BE2C (cell line): ENCODE measurements around the gene ZNF77.

Experiments
- DNase-seq: peaks from one replicate; pipeline ENCODE4 v3.0.0-alpha.2; 2020
- H3K27me3 ChIP-seq: fragments of 250-450 bp; sonication (Bioruptor Pico); 2 replicates; pipeline ENCODE4 v1.5.1; 2020; ENCODE audit warnings: mild to moderate bottlenecking
- H3K36me3 ChIP-seq: fragments of 250-450 bp; sonication (Bioruptor Pico); 2 replicates; pipeline ENCODE4 v1.5.1; 2020; ENCODE audit warnings: mild to moderate bottlenecking
- H3K4me1 ChIP-seq: fragments of 250-450 bp; sonication (Bioruptor Pico); 2 replicates; pipeline ENCODE4 v1.5.1; 2020
- H3K4me3 ChIP-seq: 2 replicates; pipeline ENCODE4 v1.5.1; 2011; ENCODE audit warnings: low read depth, low read length
- H3K9me3 ChIP-seq: fragments of 250-450 bp; sonication (Bioruptor Pico); 2 replicates; pipeline ENCODE4 v1.5.1; 2020
- CTCF ChIP-seq: IDR thresholded peaks from 2 replicates; pipeline ENCODE4 v1.5.1; 2012; ENCODE audit warnings: mild to moderate bottlenecking, low read depth, low read length

The ZNF77 gene

DNA sequence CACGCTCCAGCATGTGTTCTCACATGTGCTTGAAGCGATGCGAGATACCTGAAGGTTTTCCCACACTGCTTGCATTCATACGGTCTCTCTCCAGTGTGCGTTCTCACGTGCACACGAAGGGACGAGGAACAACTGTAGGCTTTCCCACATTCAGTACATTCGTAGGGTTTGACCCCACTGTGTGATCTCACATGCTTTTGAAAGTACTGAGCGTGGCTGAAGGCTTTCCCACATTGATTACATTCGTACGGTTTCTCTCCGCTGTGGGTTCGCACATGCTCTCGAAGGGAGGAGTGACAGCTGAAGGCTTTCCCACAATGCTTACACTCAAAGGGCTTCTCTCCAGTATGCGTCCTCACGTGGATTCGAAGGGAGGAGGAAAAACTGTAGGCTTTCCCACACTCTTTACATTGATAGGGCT, 11.3 kb downstream of the ZNF77 start:
- Histone ChIP-seq H3K4me1 (no peaks in the 10 kb centered on the region), H3K36me3 (peaks cover 47% of the 10 kb centered on the region), H3K4me3 (no peak overlapping the region), H3K27me3 (no peaks in the 10 kb centered on the region), H3K9me3 (peaks cover 9% of the 10 kb centered on the region)
- DNase-seq, result no peak
- no peak for TF ChIP-seq CTCF

GRCh38 chr19:2927032-2927430, 17.7 kb downstream of the ZNF77 start:
- Histone ChIP-seq H3K4me1 (no peaks in the 10 kb centered on the region), H3K36me3 (no peaks in the 10 kb centered on the region), H3K4me3 (no peak overlapping the region), H3K27me3 (no peaks in the 10 kb centered on the region), H3K9me3 (no peaks in the 10 kb centered on the region)
- DNase-seq, result no peak
- TF ChIP-seq CTCF, result no peak

DNA sequence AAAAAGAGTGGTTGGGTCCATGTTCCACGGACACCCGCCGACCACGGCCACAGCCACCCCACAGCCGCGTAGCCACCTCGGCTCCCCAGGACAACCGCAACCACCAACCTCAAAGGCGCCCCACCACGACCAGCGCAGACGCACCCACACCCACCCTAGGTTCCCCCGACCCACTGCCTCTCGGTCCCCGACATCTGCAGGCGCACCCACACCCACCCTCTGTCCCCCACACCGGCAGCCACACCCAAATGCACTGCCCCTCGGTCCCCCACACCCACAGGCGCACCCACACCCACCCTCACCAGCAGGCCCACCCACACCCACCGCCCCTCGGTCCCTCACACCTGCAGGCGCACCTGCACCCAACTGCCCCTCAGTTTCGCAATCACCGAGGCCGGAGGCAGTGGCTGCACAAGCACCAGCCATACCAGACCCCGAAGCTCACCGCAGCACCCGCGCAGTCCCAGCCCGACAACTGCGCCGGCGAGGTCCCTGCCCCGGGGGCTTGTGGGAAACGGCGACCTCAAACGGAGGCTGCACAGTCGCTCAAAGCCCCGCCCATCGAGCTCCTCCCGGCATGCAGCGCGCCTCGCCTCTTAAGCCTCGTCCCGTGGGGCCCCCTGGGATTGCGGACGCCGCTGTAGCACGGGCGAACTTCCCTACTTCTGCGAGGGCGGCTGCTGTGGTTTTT, 18.3 kb downstream of the ZNF77 start:
- no peak for DNase-seq
- Histone ChIP-seq H3K9me3 (no peaks in the 10 kb centered on the region), H3K4me3 (no peak overlapping the region)

DNA sequence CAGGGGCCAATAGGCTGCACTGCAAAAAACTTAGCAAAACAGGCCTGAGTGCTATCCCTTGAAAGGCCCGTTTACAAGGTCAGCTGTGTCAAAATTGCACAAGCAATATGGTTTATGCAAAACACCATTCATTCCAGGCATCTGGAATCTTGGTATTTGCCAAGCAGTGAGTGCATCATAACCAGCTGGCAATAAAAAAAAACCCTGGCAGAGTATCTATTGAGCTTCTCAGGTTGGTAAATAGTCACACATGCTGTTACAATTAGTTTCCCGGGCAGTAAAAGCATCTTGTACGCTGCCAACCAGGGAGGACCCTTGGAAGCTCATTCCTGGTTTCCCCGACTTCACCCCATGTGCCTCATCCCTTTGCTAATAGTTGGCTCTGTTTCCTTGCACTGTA, 21.3 kb downstream of the ZNF77 start:
- Histone ChIP-seq H3K4me3 (no peak overlapping the region), H3K4me1 (no peaks in the 10 kb centered on the region), H3K9me3 (no peaks in the 10 kb centered on the region), H3K36me3 (peaks cover 5% of the 10 kb centered on the region), H3K27me3 (no peaks in the 10 kb centered on the region)
- DNase-seq, result no peak
- TF ChIP-seq CTCF, result no peak

More for the DNA sequence above, 18.3 kb downstream of the ZNF77 start:
- H3K36me3 ChIP-seq, result no peaks in the 10 kb centered on the region
- H3K27me3 ChIP-seq, result no peaks in the 10 kb centered on the region
- no peaks in the 10 kb centered on the region for H3K4me1 ChIP-seq
- no peak for TF ChIP-seq CTCF

DNA sequence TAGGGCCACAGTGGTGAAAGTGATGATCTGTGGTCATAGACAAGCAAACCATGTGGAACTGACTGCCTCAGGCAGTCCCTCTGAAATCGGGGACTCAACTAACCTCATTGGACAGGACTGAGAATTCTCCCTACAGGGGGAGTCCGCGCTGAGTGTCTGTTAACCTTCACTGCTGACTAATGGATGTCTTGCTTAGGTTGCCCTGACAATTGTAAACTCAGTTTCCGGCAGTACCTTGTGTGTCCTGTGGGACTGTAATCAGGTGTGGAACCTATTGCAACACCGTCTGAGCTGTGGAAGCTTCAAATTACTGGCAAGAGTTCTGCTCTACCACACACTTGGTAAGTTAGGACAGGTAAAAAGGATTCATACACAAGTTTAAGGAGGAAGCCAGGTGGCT, 21.8 kb downstream of the ZNF77 start:
- DNase-seq, result peak; percentile 26
- no peak overlapping the region for H3K4me3 ChIP-seq
- H3K27me3 ChIP-seq, result no peaks in the 10 kb centered on the region
- peaks cover 10% of the 10 kb centered on the region for H3K36me3 ChIP-seq
- no peak for TF ChIP-seq CTCF
- H3K9me3 ChIP-seq, result no peaks in the 10 kb centered on the region
- no peaks in the 10 kb centered on the region for H3K4me1 ChIP-seq

DNA sequence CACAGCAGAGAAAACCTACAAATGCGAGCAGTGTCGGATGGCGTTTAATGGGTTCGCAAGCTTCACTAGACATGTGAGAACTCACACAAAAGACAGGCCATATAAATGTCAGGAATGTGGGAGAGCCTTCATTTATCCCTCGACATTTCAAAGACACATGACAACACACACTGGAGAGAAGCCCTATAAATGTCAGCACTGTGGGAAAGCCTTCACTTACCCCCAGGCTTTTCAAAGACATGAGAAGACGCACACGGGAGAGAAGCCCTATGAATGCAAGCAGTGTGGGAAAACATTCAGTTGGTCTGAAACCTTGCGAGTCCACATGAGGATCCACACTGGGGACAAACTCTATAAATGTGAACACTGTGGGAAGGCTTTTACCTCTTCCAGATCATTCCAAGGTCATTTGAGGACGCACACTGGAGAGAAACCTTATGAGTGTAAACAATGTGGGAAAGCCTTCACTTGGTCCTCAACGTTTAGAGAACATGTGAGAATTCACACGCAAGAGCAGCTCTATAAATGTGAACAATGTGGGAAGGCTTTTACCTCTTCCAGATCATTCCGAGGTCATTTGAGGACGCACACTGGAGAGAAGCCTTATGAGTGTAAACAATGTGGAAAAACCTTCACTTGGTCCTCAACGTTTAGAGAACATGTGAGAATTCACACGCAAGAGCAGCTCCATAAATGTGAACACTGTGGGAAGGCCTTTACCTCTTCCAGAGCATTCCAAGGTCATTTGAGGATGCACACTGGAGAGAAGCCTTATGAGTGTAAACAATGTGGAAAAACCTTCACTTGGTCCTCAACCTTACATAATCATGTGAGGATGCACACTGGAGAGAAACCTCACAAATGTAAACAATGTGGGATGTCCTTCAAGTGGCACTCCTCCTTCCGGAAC, 27.2 kb downstream of the ZNF77 start:
- TF ChIP-seq CTCF, result no peak
- no peak for DNase-seq
- H3K4me3 ChIP-seq, result no peak overlapping the region
- H3K27me3 ChIP-seq, result no peaks in the 10 kb centered on the region
- H3K4me1 ChIP-seq, result no peaks in the 10 kb centered on the region
- peaks cover 34% of the 10 kb centered on the region for H3K36me3 ChIP-seq
- peaks cover 3% of the 10 kb centered on the region; the same call in 1 of the 2 replicates for H3K9me3 ChIP-seq
